ENCODE data around the gene SHTN1. TPM values are rescaled to one million over a fixed set of nuclear protein-coding genes. Genes with fewer than 3 reads are reported as not detected.

SHTN1 gene
- total RNA-seq, 1 experiment from 2014 or later = 67.8 TPM

DNA sequence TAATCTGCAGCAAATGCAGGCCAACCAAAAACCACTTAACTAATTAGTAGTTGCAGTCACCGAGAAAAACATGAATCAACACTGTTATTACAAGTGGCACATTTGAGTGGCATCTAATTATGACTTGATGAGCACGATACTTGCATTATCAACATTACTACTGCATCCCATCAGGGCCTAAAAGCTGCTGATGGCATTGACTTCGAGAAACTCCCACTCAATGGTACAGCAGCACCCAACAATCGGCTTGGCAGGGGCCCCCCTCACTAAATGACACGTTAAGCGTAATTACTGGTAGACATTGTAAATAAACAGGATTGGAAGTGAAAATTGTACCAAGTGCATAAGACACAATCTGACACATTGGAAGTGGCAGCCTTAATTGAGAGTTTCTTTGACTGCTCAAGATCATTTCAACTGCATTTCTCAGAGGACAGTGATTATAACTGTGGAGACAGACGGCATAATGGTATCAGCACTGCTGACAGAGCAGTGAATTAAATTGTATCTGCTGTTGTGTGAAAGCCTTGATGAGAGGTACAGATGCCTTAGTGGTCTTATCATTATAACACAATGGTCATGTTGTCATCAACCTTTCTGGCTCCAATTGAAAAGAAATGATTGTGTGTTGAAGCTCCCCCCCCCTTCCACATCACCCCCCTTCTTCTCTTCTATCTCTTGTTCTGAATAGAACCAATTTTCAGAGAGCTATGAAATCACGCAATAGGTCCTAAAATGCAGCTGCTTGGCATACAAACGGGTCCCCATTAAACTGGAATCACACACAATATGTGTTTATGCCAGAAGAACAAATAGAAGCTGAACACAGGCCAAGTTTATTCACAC, 43.4 kb downstream of the SHTN1 start:
- ATAC-seq = no peak
- Histone ChIP-seq H3K27me3 (ENCODE audit: control insufficient read depth, insufficient read depth, low read length) (no peaks in the 10 kb centered on the region), H3K36me3 (ENCODE audit: control insufficient read depth, insufficient read depth, low read length) (peaks cover 13% of the 10 kb centered on the region; the same call in 1 of the 2 replicates), H3K27ac (ENCODE audit: low read length) (no peak overlapping the region), H3K9me3 (ENCODE audit: control insufficient read depth, insufficient read depth, low read depth, low read length) (no peaks in the 10 kb centered on the region), H3K4me1 (ENCODE audit: control insufficient read depth, insufficient read depth, low read length) (no peaks in the 10 kb centered on the region), H3K4me3 (ENCODE audit: low read depth in 2 of 2, low read length in 2 of 2) (no peak overlapping the region)
- DNase-seq (ENCODE audit: low read depth, low spot score) = no peak
- TF ChIP-seq, protein P1, sequence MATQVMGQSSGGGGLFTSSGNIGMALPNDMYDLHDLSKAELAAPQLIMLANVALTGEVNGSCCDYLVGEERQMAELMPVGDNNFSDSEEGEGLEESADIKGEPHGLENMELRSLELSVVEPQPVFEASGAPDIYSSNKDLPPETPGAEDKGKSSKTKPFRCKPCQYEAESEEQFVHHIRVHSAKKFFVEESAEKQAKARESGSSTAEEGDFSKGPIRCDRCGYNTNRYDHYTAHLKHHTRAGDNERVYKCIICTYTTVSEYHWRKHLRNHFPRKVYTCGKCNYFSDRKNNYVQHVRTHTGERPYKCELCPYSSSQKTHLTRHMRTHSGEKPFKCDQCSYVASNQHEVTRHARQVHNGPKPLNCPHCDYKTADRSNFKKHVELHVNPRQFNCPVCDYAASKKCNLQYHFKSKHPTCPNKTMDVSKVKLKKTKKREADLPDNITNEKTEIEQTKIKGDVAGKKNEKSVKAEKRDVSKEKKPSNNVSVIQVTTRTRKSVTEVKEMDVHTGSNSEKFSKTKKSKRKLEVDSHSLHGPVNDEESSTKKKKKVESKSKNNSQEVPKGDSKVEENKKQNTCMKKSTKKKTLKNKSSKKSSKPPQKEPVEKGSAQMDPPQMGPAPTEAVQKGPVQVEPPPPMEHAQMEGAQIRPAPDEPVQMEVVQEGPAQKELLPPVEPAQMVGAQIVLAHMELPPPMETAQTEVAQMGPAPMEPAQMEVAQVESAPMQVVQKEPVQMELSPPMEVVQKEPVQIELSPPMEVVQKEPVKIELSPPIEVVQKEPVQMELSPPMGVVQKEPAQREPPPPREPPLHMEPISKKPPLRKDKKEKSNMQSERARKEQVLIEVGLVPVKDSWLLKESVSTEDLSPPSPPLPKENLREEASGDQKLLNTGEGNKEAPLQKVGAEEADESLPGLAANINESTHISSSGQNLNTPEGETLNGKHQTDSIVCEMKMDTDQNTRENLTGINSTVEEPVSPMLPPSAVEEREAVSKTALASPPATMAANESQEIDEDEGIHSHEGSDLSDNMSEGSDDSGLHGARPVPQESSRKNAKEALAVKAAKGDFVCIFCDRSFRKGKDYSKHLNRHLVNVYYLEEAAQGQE (IDR thresholded peaks at IDR 0.05; ENCODE audit: insufficient read depth in 1 of 2, low read depth in 2 of 2, low read length in 1 of 2) = no peak
- CTCF ChIA-PET = no interaction called here
- BruUV-seq (replicated peaks) = no TSS peak
- POLR2A ChIA-PET = no interaction called here
- intact Hi-C loops (cut with micrococcal nuclease; ENCODE audit: unreplicated experiment) (no loop called here), in situ Hi-C loops (cut with HindIII; ENCODE audit: low pct_unique_long_range_greater_than_20kb, low sequenced_read_pairs) (no loop called here)

DNA sequence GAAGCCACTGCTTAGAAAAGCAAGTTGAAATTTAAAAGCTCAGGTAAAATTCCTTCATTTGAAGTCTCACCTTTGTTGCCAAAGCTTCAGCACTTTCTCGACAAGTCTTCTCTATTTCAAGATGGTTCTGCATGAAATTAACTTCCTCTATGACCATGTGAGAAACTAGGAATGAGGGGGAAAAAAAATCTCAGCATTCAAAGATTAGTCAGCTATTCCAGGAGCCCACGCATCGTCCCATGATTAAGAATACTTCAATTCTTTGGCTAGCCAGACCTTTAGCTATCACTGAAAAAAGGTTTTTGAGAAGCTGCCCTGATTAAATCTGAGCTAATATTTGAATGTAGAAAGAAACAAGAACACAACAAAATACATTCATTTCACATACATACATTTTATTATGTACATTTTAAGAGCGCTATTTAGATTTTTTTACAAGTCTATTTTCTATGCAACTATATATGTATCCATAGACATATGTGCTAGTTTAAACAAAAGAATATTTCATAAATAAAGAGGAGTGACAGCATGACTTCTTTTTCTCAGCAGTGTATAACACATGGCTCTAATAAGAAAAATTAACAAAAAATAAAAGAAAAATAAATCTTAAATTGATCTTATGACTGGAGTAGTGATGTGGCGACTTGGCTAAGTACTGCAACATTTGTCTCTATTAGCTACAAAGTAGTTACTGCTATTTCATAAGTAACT, 44.8 kb downstream of the SHTN1 start:
- Histone ChIP-seq H3K36me3 (ENCODE audit: control insufficient read depth, insufficient read depth, low read length) (peaks cover 13% of the 10 kb centered on the region; the same call in 1 of the 2 replicates), H3K4me1 (ENCODE audit: control insufficient read depth, insufficient read depth, low read length) (no peaks in the 10 kb centered on the region), H3K9me3 (ENCODE audit: control insufficient read depth, insufficient read depth, low read depth, low read length) (no peaks in the 10 kb centered on the region), H3K27ac (ENCODE audit: low read length) (no peak overlapping the region), H3K4me3 (ENCODE audit: low read depth in 2 of 2, low read length in 2 of 2) (no peak overlapping the region), H3K27me3 (ENCODE audit: control insufficient read depth, insufficient read depth, low read length) (no peaks in the 10 kb centered on the region)
- in situ Hi-C loops (cut with HindIII; ENCODE audit: low pct_unique_long_range_greater_than_20kb, low sequenced_read_pairs) = no loop called here
- ChIA-PET CTCF (no interaction called here), POLR2A (interaction anchor here (0.6 to 0.7 kb wide), 2 partner anchors 10 to 89 kb away, joined by 3 to 13 read pairs; no protein-coding TSS in a partner anchor)
- DNase-seq (ENCODE audit: low read depth, low spot score) (no peak), ATAC-seq (no peak)
- BruUV-seq (replicated peaks) = no TSS peak
- TF ChIP-seq SIN3A (IDR thresholded peaks at IDR 0.05; ENCODE audit: borderline replicate concordance, insufficient read depth, low read depth, low read length) (no peak), POLR2AphosphoS5 (IDR thresholded peaks at IDR 0.05; ENCODE audit: low read depth, low read length) (no peak), TCF7L2 (IDR thresholded peaks at IDR 0.05; ENCODE audit: low read depth, low read length) (no peak)
- TF ChIP-seq, protein P1 (IDR thresholded peaks at IDR 0.05; ENCODE audit: insufficient read depth in 1 of 2, low read depth in 2 of 2, low read length in 1 of 2) = no peak
- TF ChIP-seq, protein P2, sequence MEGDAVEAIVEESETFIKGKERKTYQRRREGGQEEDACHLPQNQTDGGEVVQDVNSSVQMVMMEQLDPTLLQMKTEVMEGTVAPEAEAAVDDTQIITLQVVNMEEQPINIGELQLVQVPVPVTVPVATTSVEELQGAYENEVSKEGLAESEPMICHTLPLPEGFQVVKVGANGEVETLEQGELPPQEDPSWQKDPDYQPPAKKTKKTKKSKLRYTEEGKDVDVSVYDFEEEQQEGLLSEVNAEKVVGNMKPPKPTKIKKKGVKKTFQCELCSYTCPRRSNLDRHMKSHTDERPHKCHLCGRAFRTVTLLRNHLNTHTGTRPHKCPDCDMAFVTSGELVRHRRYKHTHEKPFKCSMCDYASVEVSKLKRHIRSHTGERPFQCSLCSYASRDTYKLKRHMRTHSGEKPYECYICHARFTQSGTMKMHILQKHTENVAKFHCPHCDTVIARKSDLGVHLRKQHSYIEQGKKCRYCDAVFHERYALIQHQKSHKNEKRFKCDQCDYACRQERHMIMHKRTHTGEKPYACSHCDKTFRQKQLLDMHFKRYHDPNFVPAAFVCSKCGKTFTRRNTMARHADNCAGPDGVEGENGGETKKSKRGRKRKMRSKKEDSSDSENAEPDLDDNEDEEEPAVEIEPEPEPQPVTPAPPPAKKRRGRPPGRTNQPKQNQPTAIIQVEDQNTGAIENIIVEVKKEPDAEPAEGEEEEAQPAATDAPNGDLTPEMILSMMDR (IDR thresholded peaks at IDR 0.05) = no peak
- intact Hi-C loops (cut with micrococcal nuclease; ENCODE audit: unreplicated experiment) = no loop called here
